Measurements from ENCODE around the gene AP2B1.

Gene AP2B1

GRCh38 chr17:35588196-35588920 lies 1.2 kb downstream of the AP2B1 start:
- no peak for TF ChIP-seq CTCF (conservative IDR thresholded peaks at IDR 0.05; ENCODE audit: low read depth, low read length)
- peak overlapping the region; percentile 99 for H3K4me3 ChIP-seq (ENCODE audit: low read length)
- DNase-seq (ENCODE audit: low read depth), result peak; percentile 26

- H3K4me3 ChIP-seq (ENCODE audit: low read length), result no peak overlapping the region
- no peak for TF ChIP-seq CTCF (conservative IDR thresholded peaks at IDR 0.05; ENCODE audit: low read depth, low read length)
- no peak for DNase-seq (ENCODE audit: low read depth)
These were observed 8.9 kb downstream of the AP2B1 start for GRCh38 chr17:35596072-35596471.

GRCh38 chr17:35596530-35597233 lies 9.6 kb downstream of the AP2B1 start:
- no peak for TF ChIP-seq CTCF (conservative IDR thresholded peaks at IDR 0.05; ENCODE audit: low read depth, low read length)
- DNase-seq (ENCODE audit: low read depth), result no peak
- no peak overlapping the region for H3K4me3 ChIP-seq (ENCODE audit: low read length)

GRCh38 chr17:35597604-35598003 lies 10.5 kb downstream of the AP2B1 start:
- no peak for TF ChIP-seq CTCF (conservative IDR thresholded peaks at IDR 0.05; ENCODE audit: low read depth, low read length)
- no peak for DNase-seq (ENCODE audit: low read depth)
- no peak overlapping the region for H3K4me3 ChIP-seq (ENCODE audit: low read length)

GRCh38 chr17:35603674-35604073 lies 16.6 kb downstream of the AP2B1 start:
- TF ChIP-seq CTCF (conservative IDR thresholded peaks at IDR 0.05; ENCODE audit: low read depth, low read length), result no peak
- no peak for DNase-seq (ENCODE audit: low read depth)
- no peak overlapping the region for H3K4me3 ChIP-seq (ENCODE audit: low read length)

- no peak for DNase-seq (ENCODE audit: low read depth)
- TF ChIP-seq CTCF (conservative IDR thresholded peaks at IDR 0.05; ENCODE audit: low read depth, low read length), result no peak
- no peak overlapping the region for H3K4me3 ChIP-seq (ENCODE audit: low read length)
These were observed 18.6 kb downstream of the AP2B1 start for GRCh38 chr17:35605678-35606077.
